Adrenal gland (tissue), 5 donors: ENCODE results near the gene ERCC6L.

Source experiments
- CTCF ChIP-seq, 6 experiments: fragments of 450-650 bp in 4 of 6; fragments of 200-600 bp in 2 of 6; sonication (generic) in 1 of 6; IDR thresholded peaks; 1 replicate in 5 of 6; 2 replicates in 1 of 6; pipeline versions ENCODE4 v1.5.1 to v1.8.0; 2016 to 2021; ENCODE audit warnings: antibody characterized with exemption in 6 of 6, mild to moderate bottlenecking in 2 of 6, moderate library complexity in 1 of 6
- POLR2A ChIP-seq, 2 donors: fragments of 450-650 bp; IDR thresholded peaks; one replicate each; pipeline ENCODE4 v1.6.1; 2017; ENCODE audit warnings: antibody characterized with exemption in 2 of 2, mild to moderate bottlenecking in 2 of 2, moderate library complexity in 1 of 2
- donor health status: DM: no; HTN: no; CAD: no.

- no peak for TF ChIP-seq POLR2A (IDR thresholded peaks at IDR 0.05)
- TF ChIP-seq CTCF (IDR thresholded peaks at IDR 0.05) = no peak
Measured at GRCh38 chrX:72271812-72272211, 33.0 kb upstream of the ERCC6L start.
